Spleen (tissue), 11 donors: ENCODE data around the gene NOP9. TPM values are rescaled to one million over a fixed set of nuclear protein-coding genes. Genes with fewer than 3 reads are reported as not detected.
A peak's percentile ranks its signal among the peaks of the same experiment; 100 is the strongest.

ENCODE experiments used
- DNase-seq: peaks from one replicate; pipeline ENCODE4 v3.0.0-alpha.2; 2020
- H3K27ac ChIP-seq, 8 donors: fragments of 200-600 bp; sonication (generic) in 7 of 8; 1 replicate in 4 of 8; 2 replicates in 4 of 8; pipeline versions ENCODE4 v1.5.0 to v1.8.0; 2016 to 2021; ENCODE audit warnings: inconsistent platforms in 4 of 8, mild to moderate bottlenecking in 4 of 8, moderate library complexity in 1 of 8
- H3K27me3 ChIP-seq, 7 donors: fragments of 200-600 bp; sonication (generic) in 6 of 7; replicated peaks in 1 of 7; 1 replicate in 4 of 7; 2 replicates in 3 of 7; pipeline versions ENCODE4 v1.5.0 to v1.8.0; 2016 to 2021; ENCODE audit warnings: inconsistent platforms in 3 of 7, mild to moderate bottlenecking in 1 of 7
- H3K36me3 ChIP-seq, 6 donors: fragments of 200-600 bp; sonication (generic) in 5 of 6; 1 replicate in 4 of 6; 2 replicates in 2 of 6; pipeline versions ENCODE4 v1.5.0 to v1.8.0; 2016 to 2021; ENCODE audit warnings: inconsistent platforms in 2 of 6
- H3K4me1 ChIP-seq, 6 donors: fragments of 200-600 bp; sonication (generic) in 5 of 6; 1 replicate in 3 of 6; 2 replicates in 3 of 6; pipeline versions ENCODE4 v1.5.0 to v1.8.0; 2016 to 2021; ENCODE audit warnings: inconsistent platforms in 3 of 6
- H3K4me3 ChIP-seq, 8 donors: fragments of 200-600 bp; sonication (generic) in 7 of 8; 1 replicate in 4 of 8; 2 replicates in 4 of 8; pipeline versions ENCODE4 v1.5.0 to v1.8.0; 2016 to 2021; ENCODE audit warnings: inconsistent platforms in 4 of 8, mild to moderate bottlenecking in 4 of 8, moderate library complexity in 2 of 8
- H3K9me3 ChIP-seq, 8 donors: fragments of 200-600 bp; sonication (generic) in 7 of 8; 1 replicate in 4 of 8; 2 replicates in 4 of 8; pipeline versions ENCODE4 v1.5.0 to v1.8.0; 2016 to 2021; ENCODE audit warnings: inconsistent platforms in 4 of 8
- CTCF ChIP-seq, 11 experiments: fragments of 200-600 bp in 7 of 11; fragments of 450-650 bp in 4 of 11; sonication (generic) in 4 of 11; IDR thresholded peaks in 8 of 11; conservative IDR thresholded peaks in 3 of 11; 1 replicate in 7 of 11; 2 replicates in 4 of 11; pipeline versions ENCODE4 v1.4.0 to v1.8.0; 2016 to 2021; ENCODE audit warnings: antibody characterized with exemption in 11 of 11, inconsistent platforms in 4 of 11, mild to moderate bottlenecking in 1 of 11
- POLR2A ChIP-seq, 3 donors: fragments of 450-650 bp; IDR thresholded peaks; one replicate each; pipeline ENCODE4 v1.5.1; 2017; ENCODE audit warnings: antibody characterized with exemption in 3 of 3, mild to moderate bottlenecking in 1 of 3
- POLR2AphosphoS5 ChIP-seq, 3 donors: sonication (generic); formaldehyde crosslinking; IDR thresholded peaks; one replicate each; pipeline ENCODE4 v1.5.1; 2017; ENCODE audit warnings: antibody characterized with exemption in 3 of 3
- WGBS, 5 donors: extraction: QIAGEN DNeasy Blood & Tissue Kit in 3 of 5; methylation state at CpG; one replicate each; pipeline versions ENCODE4 v1.1.5 to v1.1.7; 2013 to 2018; 5-methylcytosine and 5-hydroxymethylcytosine counted together
- intact Hi-C: fragments of 100-400 bp; cut with DNase I; formaldehyde crosslinking; loops from one replicate; pipeline ENCODE4 v1.15.0; 2023; ENCODE audit warnings: low total_unique reads
- polyA plus RNA-seq, 3 donors: library from polyadenylated mRNA; stranded (reverse); fragments of 200-250 nt; gene quantifications; one replicate each; pipeline ENCODE4 v1.2.1, GENCODE V29; 2013
- total RNA-seq, 7 donors: library from RNA; depleted of rRNA in 3 of 7; stranded (reverse); fragments of >200 nt in 3 of 7; fragmentation: NEBNext Ultra II Directional in 4 of 7; extraction: Animal tissue kit (Norgen Biotek cat#: 25700) in 4 of 7; gene quantifications; one replicate each; pipeline versions ENCODE4 v1.1.0 to v1.2.1, GENCODE V29; 2016 to 2021
- donor health status: healthy with polysubstance abuse.
- donor health status: DM: no; HTN: no; CAD: no; lungs with moderate emphysema.
- donor health status: DM: no; HTN: no; CAD: no.
- donor health status: Bipolar disorder and iron deficiency.
- donor health status: healthy.
- donor health status: DM: no; HTN: no; CAD: no.
- donor health status: DM: yes; HTN: yes; CAD: no.

The NOP9 gene
- total and polyA plus RNA-seq, 10 donors, result 4.5 to 26.9 (median 18.9) TPM

DNA sequence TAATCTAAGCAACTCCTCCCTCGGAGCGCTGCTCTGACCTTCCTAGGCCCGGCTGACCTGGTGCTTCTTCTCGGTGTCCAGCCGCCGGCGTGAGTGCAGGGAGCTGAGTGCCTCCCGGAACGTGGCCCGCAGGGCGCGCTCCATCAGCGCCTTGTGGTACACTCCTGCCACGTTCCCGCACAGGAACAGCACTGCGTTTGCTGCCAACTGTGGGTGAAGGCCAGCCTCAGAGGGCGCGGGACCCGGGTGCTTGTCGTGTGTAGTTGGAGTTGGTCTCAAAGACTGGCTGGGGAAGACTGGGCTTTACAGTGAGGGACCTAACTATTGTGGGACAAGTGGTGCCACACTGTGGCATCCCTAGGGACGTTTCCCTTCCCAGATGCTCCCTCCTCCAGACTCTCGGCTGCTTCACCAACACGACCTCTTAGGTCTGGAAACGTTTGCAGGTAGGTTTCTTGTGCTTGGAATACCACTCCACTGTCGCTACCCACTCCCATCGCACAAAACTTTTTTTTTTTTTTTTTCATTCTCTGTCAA lies 32.1 kb downstream of the NOP9 start:
- Histone ChIP-seq H3K4me1 (peaks cover 55 to 100% (median 92%) of the 10 kb centered on the region in 6 donors), H3K27me3 (peaks cover 0 to 34% (median 10%) of the 10 kb centered on the region in 7 donors), H3K36me3 (peaks cover 0 to 16% (median 0%) of the 10 kb centered on the region in 6 donors), H3K4me3 (peak overlapping the region in 3 of 8 donors; percentile 44 to 71 (median 52)), H3K27ac (peak overlapping the region in 6 of 8 donors; percentile 38 to 85 (median 60)), H3K9me3 (no peaks in the 10 kb centered on the region)
- DNase-seq, result peak; percentile 88
- intact Hi-C loops, result no loop called here
- TF ChIP-seq POLR2A (IDR thresholded peaks at IDR 0.05) (no peak), POLR2AphosphoS5 (IDR thresholded peaks at IDR 0.05) (peak in 1 of 3 donors; percentile 49)
- whole genome bisulfite sequencing, 5 donors, result 41 to 57% (median 54%) methylated on average over 22 to 26 of the region's 26 CpGs

GRCh38 chr14:24332268-24332993 lies 32.8 kb downstream of the NOP9 start:
- Histone ChIP-seq H3K36me3 (peaks cover 0 to 22% (median 2%) of the 10 kb centered on the region in 6 donors), H3K27ac (peak overlapping the region in 7 of 8 donors; percentile 38 to 85 (median 65)), H3K27me3 (peaks cover 0 to 34% (median 10%) of the 10 kb centered on the region in 7 donors), H3K4me1 (peaks cover 50 to 100% (median 88%) of the 10 kb centered on the region in 6 donors), H3K4me3 (peak overlapping the region; percentile 23 to 71 (median 37)), H3K9me3 (no peaks in the 10 kb centered on the region)
- TF ChIP-seq POLR2AphosphoS5 (IDR thresholded peaks at IDR 0.05), result peak; percentile 57 to 76 (median 73)
- peak; percentile 80 to 95 (median 93) for TF ChIP-seq CTCF (IDR thresholded peaks at IDR 0.05 in 8 of 11, conservative IDR thresholded peaks at IDR 0.05 in 3 of 11)
- TF ChIP-seq POLR2A (IDR thresholded peaks at IDR 0.05), result no peak
- WGBS, 5 donors, result 9 to 26% (median 20%) methylated on average over 45 to 56 of the region's 56 CpGs
- intact Hi-C loops, result no loop called here
- DNase-seq, result peak; percentile 92

DNA sequence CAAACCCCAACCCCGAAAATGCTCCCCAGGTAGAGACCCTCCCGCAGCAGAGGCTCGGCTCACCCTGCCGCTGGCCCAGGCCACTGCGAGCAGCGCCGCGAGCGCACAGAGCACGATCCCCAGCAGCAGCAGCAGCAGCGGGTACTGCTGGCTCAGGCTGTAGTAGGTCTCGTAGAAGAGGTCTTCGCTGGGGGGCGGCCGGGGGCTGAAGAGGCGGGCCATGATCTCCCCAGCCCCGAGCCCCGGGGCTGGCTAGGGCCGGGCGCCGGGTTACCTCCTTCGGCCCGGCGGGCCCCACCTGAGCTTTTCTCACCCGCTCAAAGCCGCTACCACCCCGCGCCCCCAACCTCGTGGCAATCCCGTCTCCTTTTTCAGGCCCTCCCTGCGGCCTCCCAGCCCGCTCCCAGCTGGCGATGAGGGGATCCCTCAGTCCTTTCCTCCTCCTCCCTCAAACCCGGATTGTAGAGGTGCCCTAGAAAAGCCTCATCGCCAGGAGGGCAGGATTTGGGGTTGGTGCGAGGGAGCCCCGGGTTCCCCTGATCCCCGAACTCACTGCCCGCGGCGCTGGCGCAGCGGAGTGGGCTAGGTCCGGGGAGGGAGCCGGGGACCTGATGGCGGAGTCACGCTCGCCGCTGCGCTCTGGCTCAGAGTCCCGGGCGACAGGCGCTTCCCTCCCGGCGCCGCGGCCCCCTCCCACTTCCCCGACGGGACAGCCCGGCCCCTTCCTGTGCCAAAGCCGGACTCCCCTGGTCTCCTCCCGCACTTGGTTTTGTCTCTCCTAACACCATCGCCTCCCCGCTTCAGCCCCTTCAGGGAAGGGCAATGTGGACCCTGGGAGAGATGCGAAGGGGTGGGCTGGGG lies 35.0 kb downstream of the NOP9 start, which contains the start of gene ADCY4:
Gene ADCY4, minus strand, starts transcription at position 641 of the 861 bp plus-strand sequence. Its CDS starts 419 bp downstream, at position 222.
- H3K36me3 ChIP-seq, result peaks cover 0 to 34% (median 8%) of the 10 kb centered on the region in 6 donors
- H3K9me3 ChIP-seq, result no peaks in the 10 kb centered on the region
- DNase-seq, result peak; percentile 89
- peak within 1 kb of the TSS; percentile 31 to 71 (median 41) for H3K4me3 ChIP-seq
- intact Hi-C loops, result loop anchor here (5.0 kb wide), 1 partner anchor 98 kb away; no protein-coding TSS in a partner anchor
- H3K27ac ChIP-seq, result peak within 1 kb of the TSS; percentile 48 to 85 (median 72)
- H3K4me1 ChIP-seq, result peaks cover 57 to 100% (median 85%) of the 10 kb centered on the region in 6 donors
- 4 to 7% (median 6%) methylated on average over 45 to 65 of the region's 65 CpGs for WGBS, 5 donors
- H3K27me3 ChIP-seq, result peaks cover 0 to 34% (median 10%) of the 10 kb centered on the region in 7 donors
- TF ChIP-seq CTCF (IDR thresholded peaks at IDR 0.05 in 8 of 11, conservative IDR thresholded peaks at IDR 0.05 in 3 of 11), result no peak
- TF ChIP-seq POLR2AphosphoS5 (IDR thresholded peaks at IDR 0.05), result peak; percentile 72 to 86 (median 85)
